Choroid plexus epithelial cell (primary cell): ENCODE data around the gene RGS17.
A peak's percentile ranks its signal among the peaks of the same experiment; 100 is the strongest.
"Not testable (repeated sequence)": the region's sequence is repeated elsewhere in the genome, so short reads cannot be mapped to it uniquely, and the experiment has no call there.

Experiments
- DNase-seq: peaks from one replicate; pipeline ENCODE4 v3.0.0-alpha.2; 2010; ENCODE audit warnings: low read depth
- H3K4me3 ChIP-seq: 2 replicates; pipeline ENCODE4 v1.5.1; 2011; ENCODE audit warnings: low read depth, mild to moderate bottlenecking, control low read depth, low read length, moderate library complexity
- CTCF ChIP-seq: conservative IDR thresholded peaks from 2 replicates; pipeline ENCODE4 v1.5.1; 2011; ENCODE audit warnings: low read depth, mild to moderate bottlenecking, control low read depth, inconsistent platforms, low read length, moderate library complexity

RGS17 gene

GRCh38 chr6:153126218-153126617, 4.9 kb downstream of the RGS17 start:
- no peak for DNase-seq
- TF ChIP-seq CTCF, result no peak

GRCh38 chr6:153125032-153125431, 6.0 kb downstream of the RGS17 start:
- TF ChIP-seq CTCF, result no peak
- H3K4me3 ChIP-seq, result no peak overlapping the region
- no peak for DNase-seq

More at GRCh38 chr6:153126218-153126617, 4.9 kb downstream of the RGS17 start:
- H3K4me3 ChIP-seq, result no peak overlapping the region

- no peak for DNase-seq
- no peak for TF ChIP-seq CTCF
- H3K4me3 ChIP-seq, result no peak overlapping the region
These were observed 7.3 kb downstream of the RGS17 start for GRCh38 chr6:153123801-153124200.

GRCh38 chr6:153121311-153121710, 9.8 kb downstream of the RGS17 start:
- DNase-seq, result no peak
- no peak overlapping the region for H3K4me3 ChIP-seq
- TF ChIP-seq CTCF, result no peak

GRCh38 chr6:153117986-153118879, 12.8 kb downstream of the RGS17 start:
- peak; percentile 50 for DNase-seq
- TF ChIP-seq CTCF, result no peak
- H3K4me3 ChIP-seq, result no peak overlapping the region

GRCh38 chr6:153111082-153111481, 20.0 kb downstream of the RGS17 start:
- not testable (repeated sequence) for DNase-seq, H3K4me3 ChIP-seq

GRCh38 chr6:153110612-153111011, 20.5 kb downstream of the RGS17 start:
- H3K4me3 ChIP-seq, DNase-seq: not testable (repeated sequence)

GRCh38 chr6:153108315-153108714, 22.8 kb downstream of the RGS17 start:
- DNase-seq, result peak; percentile 50
- TF ChIP-seq CTCF, result peak; percentile 63
- no peak overlapping the region for H3K4me3 ChIP-seq
